A549 (cell line): ENCODE measurements around the gene TRAPPC12. TPM values are rescaled to one million over a fixed set of nuclear protein-coding genes. Genes with fewer than 3 reads are reported as not detected.
"Not testable (repeated sequence)": the region's sequence is repeated elsewhere in the genome, so short reads cannot be mapped to it uniquely, and the experiment has no call there.

ENCODE experiments used
- ATAC-seq, 2 experiments: fragments of 200-7000 bp in 1 of 2; fragments of >200 bp in 1 of 2; cut with Nextera tagmentation in 1 of 2; cut with Tn5 transposase in 1 of 2; 3 replicates each; pipeline versions ENCODE4 v1.8.0 to v1.9.1; 2018 to 2020; ENCODE audit warnings: mild to moderate bottlenecking in 1 of 2, moderate library complexity in 1 of 2
- CTCF ChIA-PET: fragments of 300-600 bp; sonication (Branson Sonifier 250); formaldehyde crosslinking; extraction: SDS; loops from one replicate; lab custom pipeline; 2021; ENCODE audit warnings: antibody characterized with exemption, inconsistent platforms; lab: Yijun Ruan, JAX
- POLR2A ChIA-PET: fragments of 350-600 bp; formaldehyde crosslinking; extraction: SDS; loops from one replicate; lab custom pipeline; 2021; ENCODE audit warnings: antibody characterized with exemption, inconsistent platforms; lab: Yijun Ruan, JAX
- DNase-seq, 2 experiments: peaks; one replicate each; pipeline versions ENCODE4 v3.0.0 to v3.0.0-alpha.2; 2011 to 2016; ENCODE audit warnings: low read depth in 1 of 2, low spot score in 1 of 2
- FAIRE-seq: peaks from 2 replicates; lab custom pipeline; 2011; peaks lifted over from hg19 to GRCh38; lab: Jason Lieb, UNC
- H3K27ac ChIP-seq, 2 experiments: fragments of >200 bp; sonication (Bioruptor Twin); formaldehyde crosslinking; 3 replicates each; pipeline ENCODE4 v1.5.1; 2016 to 2017
- H3K4me1 ChIP-seq: fragments of >200 bp; sonication (Bioruptor Twin); formaldehyde crosslinking; 3 replicates; pipeline ENCODE4 v1.6.1; 2016
- H3K4me2 ChIP-seq: fragments of >200 bp; sonication (Bioruptor Twin); formaldehyde crosslinking; 3 replicates; pipeline ENCODE4 v1.6.1; 2016
- H3K4me3 ChIP-seq: fragments of >200 bp; sonication (Bioruptor Twin); formaldehyde crosslinking; 3 replicates; pipeline ENCODE4 v1.5.1; 2016
- H3K9me3 ChIP-seq: fragments of >200 bp; sonication (Bioruptor Twin); formaldehyde crosslinking; 3 replicates; pipeline ENCODE4 v1.6.1; 2016
- ATOH8 ChIP-seq: fragments of 250-450 bp; sonication (Bioruptor Pico); IDR thresholded peaks from 2 replicates; pipeline ENCODE4 v1.5.0; 2020; ENCODE audit warnings: low read depth, mild to moderate bottlenecking, moderate library complexity
- BCL3 ChIP-seq: fragments of >200 bp; sonication (Bioruptor Twin); formaldehyde crosslinking; IDR thresholded peaks from 3 replicates; pipeline ENCODE4 v1.6.1; 2016
- BHLHE40 ChIP-seq: IDR thresholded peaks from 2 replicates; pipeline ENCODE4 v1.6.1; 2012; ENCODE audit warnings: low read depth, low read length, inconsistent platforms
- CEBPB ChIP-seq, 2 experiments: fragments of >200 bp in 1 of 2; sonication (Bioruptor Twin) in 1 of 2; formaldehyde crosslinking in 1 of 2; IDR thresholded peaks; 2 replicates each; pipeline ENCODE4 v1.6.1; 2012 to 2016
- CHD4 ChIP-seq: fragments of 200-600 bp; sonication (generic); IDR thresholded peaks from 2 replicates; pipeline ENCODE4 v1.6.1; 2016; ENCODE audit warnings: antibody characterized with exemption, mild to moderate bottlenecking, borderline replicate concordance
- CTCF ChIP-seq: fragments of >200 bp; sonication (Bioruptor Twin); formaldehyde crosslinking; IDR thresholded peaks from 3 replicates; pipeline ENCODE4 v1.5.1; 2016
- EHMT2 ChIP-seq: fragments of 200-600 bp; sonication (generic); IDR thresholded peaks from 2 replicates; pipeline ENCODE4 v1.6.1; 2016; ENCODE audit warnings: antibody characterized with exemption, low read depth, mild to moderate bottlenecking, moderate library complexity
- ESRRA ChIP-seq: fragments of 150-350 bp; IDR thresholded peaks from 2 replicates; pipeline ENCODE4 v1.6.1; 2014; ENCODE audit warnings: mild to moderate bottlenecking, low read length, borderline replicate concordance
- FOSB ChIP-seq: fragments of 250-450 bp; sonication (Bioruptor Pico); IDR thresholded peaks from 2 replicates; pipeline ENCODE4 v1.5.0; 2020; ENCODE audit warnings: mild to moderate bottlenecking, moderate library complexity
- HES2 ChIP-seq: fragments of >200 bp; sonication (Bioruptor Twin); formaldehyde crosslinking; IDR thresholded peaks from 2 replicates; pipeline ENCODE4 v1.6.1; 2016
- HMGXB4 ChIP-seq: fragments of 250-450 bp; sonication (Bioruptor Pico); IDR thresholded peaks from 2 replicates; pipeline ENCODE4 v1.5.0; 2021; ENCODE audit warnings: mild to moderate bottlenecking, moderate library complexity, borderline replicate concordance
- HOXB5 ChIP-seq: fragments of 250-450 bp; sonication (Bioruptor Pico); IDR thresholded peaks from 2 replicates; pipeline ENCODE4 v1.5.0; 2020; ENCODE audit warnings: mild to moderate bottlenecking, moderate library complexity
- JUNB ChIP-seq: fragments of >200 bp; sonication (Bioruptor Twin); formaldehyde crosslinking; IDR thresholded peaks from 2 replicates; pipeline ENCODE4 v1.6.1; 2016
- MAFK ChIP-seq: fragments of 450-650 bp; IDR thresholded peaks from 2 replicates; pipeline ENCODE4 v1.6.1; 2014; ENCODE audit not compliant: partially characterized antibody
- MAZ ChIP-seq: fragments of 150-350 bp; IDR thresholded peaks from 2 replicates; pipeline ENCODE4 v1.6.1; 2014; ENCODE audit warnings: antibody characterized with exemption, low read depth, low read length, borderline replicate concordance
- MYC ChIP-seq: IDR thresholded peaks from 2 replicates; pipeline ENCODE4 v1.6.1; 2012; ENCODE audit warnings: mild to moderate bottlenecking, inconsistent platforms, low read length, improper control_type of control experiment, borderline replicate concordance
- RFX5 ChIP-seq: fragments of 450-650 bp; IDR thresholded peaks from 2 replicates; pipeline ENCODE4 v1.7.1; 2014; ENCODE audit warnings: antibody characterized with exemption, mild to moderate bottlenecking, moderate library complexity
- RNF2 ChIP-seq: fragments of 200-600 bp; sonication (generic); IDR thresholded peaks from 2 replicates; pipeline ENCODE4 v1.6.1; 2016; ENCODE audit warnings: low read depth, mild to moderate bottlenecking, antibody characterized with exemption, moderate library complexity, borderline replicate concordance
- ZSCAN20 ChIP-seq: fragments of 250-450 bp; sonication (Bioruptor Pico); IDR thresholded peaks from 2 replicates; pipeline ENCODE4 v1.8.0; 2022; ENCODE audit warnings: mild to moderate bottlenecking, moderate library complexity
- WGBS: methylation state at CpG from one replicate; pipeline ENCODE4 v1.1.6; 2017; ENCODE audit errors: missing lambda C conversion rate; 5-methylcytosine and 5-hydroxymethylcytosine counted together
- polyA plus RNA-seq, 4 experiments: library from polyadenylated mRNA; depleted of rRNA in 3 of 4; stranded (reverse); fragments of >200 nt; fragmentation: RNase III in 1 of 4; extraction: RNeasy Plus Mini Kit Qiagen cat#74134 plus additional on column Dnase treatment in 1 of 4; gene quantifications; 2 replicates in 3 of 4; 3 replicates in 1 of 4; pipeline ENCODE4 v1.2.3, GENCODE V29; 2011 to 2017

The TRAPPC12 gene
- polyA plus RNA-seq, 2 of the 4 experiments (the other 2 are of a cell fraction): 42.3 to 55.0 TPM

- CTCF ChIA-PET: no interaction called here
- no peak for FAIRE-seq
- Histone ChIP-seq H3K4me3 (no peak overlapping the region), H3K4me1 (no peaks in the 10 kb centered on the region), H3K27ac (no peak overlapping the region), H3K4me2 (no peak overlapping the region), H3K9me3 (no peaks in the 10 kb centered on the region)
- peak in 1 of 2 experiments; percentile 5; a peak in 1 of 6 replicates for ATAC-seq
- TF ChIP-seq JUNB (no peak), HMGXB4 (CRISPR knock-in tag) (no peak), ATOH8 (CRISPR knock-in tag) (no peak), RNF2 (no peak), FOSB (CRISPR knock-in tag) (no peak), BCL3 (no peak), RFX5 (no peak), MAFK (no peak), ZSCAN20 (no peak), HES2 (no peak), BHLHE40 (no peak), MAZ (no peak), MYC (no peak), EHMT2 (no peak), HOXB5 (CRISPR knock-in tag) (no peak)
- POLR2A ChIA-PET: no interaction called here
- no peak for DNase-seq
- 83% methylated on average over 17 of the region's 17 CpGs for WGBS
Observed at GRCh38 chr2:3491716-3492474, 112.4 kb downstream of the TRAPPC12 start.

GRCh38 chr2:3492475-3492787 lies 112.9 kb downstream of the TRAPPC12 start:
- H3K4me2 ChIP-seq, ATAC-seq, H3K27ac ChIP-seq, CTCF ChIA-PET, H3K9me3 ChIP-seq, H3K4me1 ChIP-seq, H3K4me3 ChIP-seq, DNase-seq, POLR2A ChIA-PET, FAIRE-seq: not testable (repeated sequence)
- 84% methylated on average over 12 of the region's 12 CpGs for WGBS

- Histone ChIP-seq H3K4me1 (no peaks in the 10 kb centered on the region), H3K27ac (no peak overlapping the region), H3K4me3 (no peak overlapping the region), H3K9me3 (no peaks in the 10 kb centered on the region), H3K4me2 (no peak overlapping the region)
- POLR2A ChIA-PET: no interaction called here
- TF ChIP-seq CEBPB (IDR thresholded peaks at IDR 0.05): peak; percentile 39 to 54; a peak in 3 of 4 replicates
- no peak for TF ChIP-seq ESRRA
- no peak for TF ChIP-seq CTCF
- TF ChIP-seq CHD4: no peak
- no peak for ATAC-seq
- WGBS: 83% methylated on average over 29 of the region's 29 CpGs
- CTCF ChIA-PET: interaction anchor here (1.1 to 1.6 kb wide), 4 partner anchors 9 to 20 kb away, joined by 3 to 4 read pairs (median 3); no protein-coding TSS in a partner anchor
- FAIRE-seq: no peak
- no peak for DNase-seq
Observed at GRCh38 chr2:3492951-3493614, 113.6 kb downstream of the TRAPPC12 start.
